ENCODE measurements around the gene PAQR4. TPM values are rescaled to one million over a fixed set of nuclear protein-coding genes. Genes with fewer than 3 reads are reported as not detected.

Gene PAQR4
- total and polyA plus RNA-seq, 8 donors = 2.7 to 43.2 (median 9.7) TPM

DNA sequence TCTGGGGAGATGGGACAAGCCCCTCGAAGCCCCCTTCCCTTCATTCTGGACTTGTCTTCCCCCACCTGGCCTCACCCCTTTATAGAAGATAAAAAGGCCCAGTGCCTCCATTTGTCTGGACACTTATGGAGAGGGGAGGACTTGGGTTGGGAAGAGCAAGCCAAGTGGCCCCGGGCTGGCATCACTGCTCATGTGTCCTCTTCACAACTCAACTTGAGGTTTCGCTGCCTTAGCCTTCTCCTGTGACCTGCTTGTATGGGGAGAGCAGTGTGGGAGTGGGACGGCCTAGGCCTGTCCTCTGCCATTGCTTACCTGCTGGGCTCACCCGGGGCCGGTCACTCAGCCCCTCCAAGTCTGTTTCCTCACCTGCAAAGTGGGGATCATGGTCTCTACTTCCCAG, 1.4 kb downstream of the PAQR4 start:
- Histone ChIP-seq H3K4me1 (peaks cover 32 to 56% (median 47%) of the 10 kb centered on the region in 4 donors), H3K27ac (peak overlapping the region in 3 of 5 donors; percentile 65 to 87 (median 79)), H3K27me3 (peaks cover 18 to 49% (median 32%) of the 10 kb centered on the region in 3 donors), H3K36me3 (peaks cover 0 to 10% (median 0%) of the 10 kb centered on the region in 4 donors), H3K9me3 (no peaks in the 10 kb centered on the region), H3K4me3 (peak overlapping the region; percentile 56 to 82 (median 70))
- 63 to 77% (median 75%) methylated on average over 5 to 6 of the region's 6 CpGs for WGBS, 5 donors
- intact Hi-C loops (cut with DNase I; ENCODE audit: low total_unique reads) = no loop called here
- no peak for TF ChIP-seq EP300 (IDR thresholded peaks at IDR 0.05)
- DNase-seq = no peak

DNA sequence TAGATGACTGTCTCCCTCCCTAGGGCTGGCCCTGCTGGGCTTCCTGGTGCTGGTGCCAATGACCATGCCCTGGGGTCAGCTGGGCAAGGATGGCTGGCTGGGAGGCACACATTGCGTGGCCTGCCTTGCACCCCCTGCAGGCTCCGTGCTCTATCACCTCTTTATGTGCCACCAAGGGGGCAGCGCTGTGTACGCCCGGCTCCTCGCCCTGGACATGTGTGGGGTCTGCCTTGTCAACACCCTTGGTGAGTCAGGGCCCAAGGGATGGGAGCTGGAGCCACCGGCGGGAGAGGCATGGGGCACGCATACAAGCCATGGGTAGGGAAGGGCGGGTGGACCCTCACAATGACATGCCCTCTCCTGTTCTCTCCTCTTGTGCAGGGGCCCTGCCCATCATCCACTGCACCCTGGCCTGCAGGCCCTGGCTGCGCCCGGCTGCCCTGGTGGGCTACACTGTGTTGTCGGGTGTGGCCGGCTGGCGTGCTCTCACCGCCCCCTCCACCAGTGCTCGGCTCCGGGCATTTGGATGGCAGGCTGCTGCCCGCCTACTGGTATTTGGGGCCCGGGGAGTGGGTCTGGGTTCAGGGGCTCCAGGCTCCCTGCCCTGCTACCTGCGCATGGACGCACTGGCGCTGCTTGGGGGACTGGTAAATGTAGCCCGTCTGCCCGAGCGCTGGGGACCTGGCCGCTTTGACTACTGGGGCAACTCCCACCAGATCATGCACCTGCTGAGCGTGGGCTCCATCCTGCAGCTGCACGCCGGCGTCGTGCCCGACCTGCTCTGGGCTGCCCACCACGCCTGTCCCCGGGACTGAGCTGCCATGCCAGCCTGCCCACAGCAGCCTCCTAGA, 2.2 kb downstream of the PAQR4 start:
- no peak overlapping the region for H3K4me3 ChIP-seq
- WGBS, 5 donors = 83 to 95% (median 87%) methylated on average over 20 to 35 of the region's 35 CpGs
- H3K4me1 ChIP-seq = peaks cover 32 to 49% (median 45%) of the 10 kb centered on the region in 4 donors
- TF ChIP-seq POLR2AphosphoS5 (IDR thresholded peaks at IDR 0.05) = no peak
- TF ChIP-seq POLR2A (IDR thresholded peaks at IDR 0.05) = no peak
- no peak for TF ChIP-seq EP300 (IDR thresholded peaks at IDR 0.05)
- TF ChIP-seq, protein P1, sequence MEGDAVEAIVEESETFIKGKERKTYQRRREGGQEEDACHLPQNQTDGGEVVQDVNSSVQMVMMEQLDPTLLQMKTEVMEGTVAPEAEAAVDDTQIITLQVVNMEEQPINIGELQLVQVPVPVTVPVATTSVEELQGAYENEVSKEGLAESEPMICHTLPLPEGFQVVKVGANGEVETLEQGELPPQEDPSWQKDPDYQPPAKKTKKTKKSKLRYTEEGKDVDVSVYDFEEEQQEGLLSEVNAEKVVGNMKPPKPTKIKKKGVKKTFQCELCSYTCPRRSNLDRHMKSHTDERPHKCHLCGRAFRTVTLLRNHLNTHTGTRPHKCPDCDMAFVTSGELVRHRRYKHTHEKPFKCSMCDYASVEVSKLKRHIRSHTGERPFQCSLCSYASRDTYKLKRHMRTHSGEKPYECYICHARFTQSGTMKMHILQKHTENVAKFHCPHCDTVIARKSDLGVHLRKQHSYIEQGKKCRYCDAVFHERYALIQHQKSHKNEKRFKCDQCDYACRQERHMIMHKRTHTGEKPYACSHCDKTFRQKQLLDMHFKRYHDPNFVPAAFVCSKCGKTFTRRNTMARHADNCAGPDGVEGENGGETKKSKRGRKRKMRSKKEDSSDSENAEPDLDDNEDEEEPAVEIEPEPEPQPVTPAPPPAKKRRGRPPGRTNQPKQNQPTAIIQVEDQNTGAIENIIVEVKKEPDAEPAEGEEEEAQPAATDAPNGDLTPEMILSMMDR (IDR thresholded peaks at IDR 0.05) = no peak
- no peak overlapping the region for H3K27ac ChIP-seq
- no peaks in the 10 kb centered on the region for H3K9me3 ChIP-seq
- H3K36me3 ChIP-seq = peaks cover 0 to 10% (median 0%) of the 10 kb centered on the region in 4 donors
- H3K27me3 ChIP-seq = peaks cover 14 to 41% (median 24%) of the 10 kb centered on the region in 3 donors
- intact Hi-C loops (cut with DNase I; ENCODE audit: low total_unique reads) = no loop called here
- DNase-seq = peak in 1 of 2 donors; percentile 11

DNA sequence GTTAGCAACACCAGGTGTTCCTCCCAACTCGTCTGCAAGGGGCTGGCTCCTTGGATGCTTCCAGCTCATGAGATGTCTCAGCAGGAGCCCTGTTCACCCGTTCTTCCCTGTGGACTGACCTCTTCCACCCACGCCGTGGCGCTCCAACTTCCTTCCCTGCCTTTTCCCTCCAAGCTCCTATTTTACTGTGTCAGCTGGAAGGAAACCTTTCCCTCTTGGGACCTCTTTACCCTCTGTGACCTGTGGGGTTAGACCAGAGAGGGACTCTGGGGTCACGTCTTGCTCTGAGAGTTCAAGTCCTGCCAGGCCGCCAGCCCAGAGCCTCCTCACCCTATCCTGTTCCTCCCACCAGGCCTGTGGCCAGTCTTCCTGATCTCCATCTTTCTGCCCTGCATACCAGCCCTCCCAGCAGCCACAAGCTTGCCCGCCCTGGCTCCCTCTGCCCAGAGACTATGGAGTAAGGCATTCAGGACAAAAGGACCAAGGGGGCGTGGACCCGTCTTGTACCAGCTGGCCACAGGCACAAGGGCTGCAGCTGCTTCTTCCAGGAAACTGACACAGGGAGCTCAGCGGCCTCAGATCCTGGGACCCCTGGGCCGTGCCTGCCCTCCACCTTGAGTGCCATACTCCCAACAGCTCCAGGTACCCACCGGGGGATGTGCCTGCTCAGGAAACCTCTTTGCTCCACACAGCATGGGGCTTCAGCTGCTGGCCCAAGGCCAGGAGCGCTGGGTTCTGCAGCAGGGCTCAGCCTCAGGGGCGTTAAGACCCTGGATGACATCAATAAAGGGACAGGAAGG, 3.0 kb downstream of the PAQR4 start:
- Histone ChIP-seq H3K4me3 (no peak overlapping the region), H3K27me3 (peaks cover 12 to 33% (median 15%) of the 10 kb centered on the region in 3 donors), H3K36me3 (peaks cover 0 to 10% (median 0%) of the 10 kb centered on the region in 4 donors), H3K4me1 (peaks cover 24 to 47% (median 43%) of the 10 kb centered on the region in 4 donors), H3K27ac (no peak overlapping the region), H3K9me3 (no peaks in the 10 kb centered on the region)
- intact Hi-C loops (cut with DNase I; ENCODE audit: low total_unique reads) = no loop called here
- TF ChIP-seq EP300 (IDR thresholded peaks at IDR 0.05) (no peak), POLR2A (IDR thresholded peaks at IDR 0.05) (no peak), POLR2AphosphoS5 (IDR thresholded peaks at IDR 0.05) (no peak)
- TF ChIP-seq, protein P1 (IDR thresholded peaks at IDR 0.05) = no peak
- 70 to 86% (median 81%) methylated on average over 14 to 15 of the region's 15 CpGs for WGBS, 5 donors
- DNase-seq = no peak

DNA sequence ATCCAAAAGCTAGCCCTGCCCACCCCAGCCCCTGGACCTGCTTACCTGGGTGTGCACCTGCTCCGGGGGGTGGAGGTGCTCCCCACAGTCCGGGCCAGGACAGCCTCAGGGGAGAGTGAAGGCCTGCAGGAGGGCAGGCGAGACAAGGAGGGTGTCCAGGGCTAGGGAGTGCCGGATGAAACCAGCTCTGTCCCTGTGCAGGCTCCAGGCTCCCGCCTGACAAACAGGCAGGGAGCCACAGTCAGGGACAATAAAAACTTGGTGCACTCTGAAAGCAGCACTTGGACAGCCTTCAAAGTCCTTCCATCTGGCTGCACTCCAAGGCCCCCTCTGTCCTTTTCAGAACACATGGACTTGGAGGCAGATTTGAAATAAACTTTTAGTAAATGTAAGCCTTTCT, 3.9 kb downstream of the PAQR4 start:
- H3K36me3 ChIP-seq = peaks cover 0 to 10% (median 0%) of the 10 kb centered on the region in 4 donors
- H3K27me3 ChIP-seq = peaks cover 4 to 33% (median 6%) of the 10 kb centered on the region in 3 donors
- no peaks in the 10 kb centered on the region for H3K9me3 ChIP-seq
- intact Hi-C loops (cut with DNase I; ENCODE audit: low total_unique reads) = no loop called here
- no peak for DNase-seq
- 77 to 91% (median 80%) methylated on average over 4 to 5 of the region's 5 CpGs for WGBS, 5 donors
- H3K4me1 ChIP-seq = peaks cover 31 to 46% (median 40%) of the 10 kb centered on the region in 4 donors
- no peak overlapping the region for H3K4me3 ChIP-seq
- H3K27ac ChIP-seq = no peak overlapping the region
- TF ChIP-seq EP300 (IDR thresholded peaks at IDR 0.05) (no peak), POLR2AphosphoS5 (IDR thresholded peaks at IDR 0.05) (no peak), POLR2A (IDR thresholded peaks at IDR 0.05) (no peak)
- TF ChIP-seq, protein P1 (IDR thresholded peaks at IDR 0.05) = no peak
